ENCODE results near the gene PCDHB3. TPM values are rescaled to one million over a fixed set of nuclear protein-coding genes. Genes with fewer than 3 reads are reported as not detected.
A peak's percentile ranks its signal among the peaks of the same experiment; 100 is the strongest.
"Not testable (repeated sequence)": the region's sequence is repeated elsewhere in the genome, so short reads cannot be mapped to it uniquely, and the experiment has no call there.

Gene PCDHB3
- 1.4 TPM for total RNA-seq
- long read RNA-seq: 0 reads

- DNase-seq: peak; percentile 55
- ATAC-seq (ENCODE audit: poor library complexity): no peak
- intact Hi-C loops (cut with DNase I): no loop called here
These were observed at the start of gene PCDHB3 for GRCh38 chr5:141100243-141100805. TSS of gene PCDHB3 (plus strand) at chr5:141100473. CDS start at chr5:141100650, 177 bp downstream.

- ATAC-seq (ENCODE audit: poor library complexity): no peak
- DNase-seq: no peak
- intact Hi-C loops (cut with DNase I): no loop called here
These were observed 49.4 kb upstream of the PCDHB3 start, which contains the start of gene PCDHB1 for GRCh38 chr5:141050622-141051520. TSS of gene PCDHB1 (plus strand) at chr5:141051374. CDS start at chr5:141051471, 97 bp downstream.

- no peak for ATAC-seq (ENCODE audit: poor library complexity)
- no peak for DNase-seq
- intact Hi-C loops (cut with DNase I): no loop called here
These were observed 48.8 kb upstream of the PCDHB3 start for GRCh38 chr5:141051521-141051866.

- intact Hi-C loops (cut with DNase I): no loop called here
- DNase-seq (no peak), ATAC-seq (ENCODE audit: poor library complexity) (no peak)
These were observed 22.4 kb upstream of the PCDHB3 start for GRCh38 chr5:141077826-141078225.

GRCh38 chr5:141082228-141082627 is 18.0 kb upstream of the PCDHB3 start:
- no peak for DNase-seq
- intact Hi-C loops (cut with DNase I): no loop called here
- no peak for ATAC-seq (ENCODE audit: poor library complexity)

- peak; percentile 48 for DNase-seq
- intact Hi-C loops (cut with DNase I): no loop called here
- ATAC-seq (ENCODE audit: poor library complexity): peak; percentile 75
These were observed 15.7 kb upstream of the PCDHB3 start for GRCh38 chr5:141084487-141084989.

- DNase-seq (no peak), ATAC-seq (ENCODE audit: poor library complexity) (peak; percentile 46)
- intact Hi-C loops (cut with DNase I): no loop called here
These were observed 5.6 kb upstream of the PCDHB3 start, which contains the start of gene PCDHB2 for GRCh38 chr5:141094481-141095262. TSS of gene PCDHB2 (plus strand) at chr5:141094615. CDS start at chr5:141094791, 176 bp downstream.

- intact Hi-C loops (cut with DNase I): no loop called here
- DNase-seq (peak; percentile 27), ATAC-seq (ENCODE audit: poor library complexity) (no peak)
These were observed 5.0 kb upstream of the PCDHB3 start for GRCh38 chr5:141095263-141095641.

- DNase-seq; ATAC-seq (ENCODE audit: poor library complexity); intact Hi-C loops (cut with DNase I): not testable (repeated sequence)
These were observed 4.1 kb upstream of the PCDHB3 start for GRCh38 chr5:141096181-141096580.

- ATAC-seq (ENCODE audit: poor library complexity); intact Hi-C loops (cut with DNase I); DNase-seq: not testable (repeated sequence)
These were observed 3.7 kb upstream of the PCDHB3 start for GRCh38 chr5:141096586-141096985.

GRCh38 chr5:141101059-141101458 is 786 bp downstream of the PCDHB3 start:
- DNase-seq: peak; percentile 41
- intact Hi-C loops (cut with DNase I): no loop called here
- no peak for ATAC-seq (ENCODE audit: poor library complexity)

- ATAC-seq (ENCODE audit: poor library complexity); DNase-seq; intact Hi-C loops (cut with DNase I): not testable (repeated sequence)
These were observed 1.8 kb downstream of the PCDHB3 start for GRCh38 chr5:141102070-141102469.

- ATAC-seq (ENCODE audit: poor library complexity); intact Hi-C loops (cut with DNase I): not testable (repeated sequence)
These were observed 2.2 kb downstream of the PCDHB3 start for GRCh38 chr5:141102471-141102870.

GRCh38 chr5:141105350-141105749 is 5.1 kb downstream of the PCDHB3 start:
- intact Hi-C loops (cut with DNase I): no loop called here
- ATAC-seq (ENCODE audit: poor library complexity): no peak
- DNase-seq: no peak

More at GRCh38 chr5:141102471-141102870, 2.2 kb downstream of the PCDHB3 start:
- peak; percentile 32 for DNase-seq

GRCh38 chr5:141119250-141119649 is 19.0 kb downstream of the PCDHB3 start:
- intact Hi-C loops (cut with DNase I): no loop called here
- ATAC-seq (ENCODE audit: poor library complexity) (no peak), DNase-seq (no peak)

GRCh38 chr5:141121563-141121962 is 21.3 kb downstream of the PCDHB3 start, which contains the start of gene PCDHB4:
TSS of gene PCDHB4 (plus strand) at chr5:141121818. CDS start at chr5:141121999, 181 bp downstream.
- peak; percentile 36 for DNase-seq

GRCh38 chr5:141121985-141122384 is 21.7 kb downstream of the PCDHB3 start:
- DNase-seq: peak; percentile 31
- peak; percentile 45 for ATAC-seq (ENCODE audit: poor library complexity)
- intact Hi-C loops (cut with DNase I): no loop called here

More at GRCh38 chr5:141121563-141121962, 21.3 kb downstream of the PCDHB3 start, which contains the start of gene PCDHB4:
- intact Hi-C loops (cut with DNase I): no loop called here
- ATAC-seq (ENCODE audit: poor library complexity): peak; percentile 53

GRCh38 chr5:141123396-141124135 is 23.3 kb downstream of the PCDHB3 start:
- ATAC-seq (ENCODE audit: poor library complexity); intact Hi-C loops (cut with DNase I): not testable (repeated sequence)
- DNase-seq: peak; percentile 23

Measured in Right ventricle myocardium superior (tissue), 1 donor.